Measurements from ENCODE around the gene GPR137B.

The GPR137B gene

DNA sequence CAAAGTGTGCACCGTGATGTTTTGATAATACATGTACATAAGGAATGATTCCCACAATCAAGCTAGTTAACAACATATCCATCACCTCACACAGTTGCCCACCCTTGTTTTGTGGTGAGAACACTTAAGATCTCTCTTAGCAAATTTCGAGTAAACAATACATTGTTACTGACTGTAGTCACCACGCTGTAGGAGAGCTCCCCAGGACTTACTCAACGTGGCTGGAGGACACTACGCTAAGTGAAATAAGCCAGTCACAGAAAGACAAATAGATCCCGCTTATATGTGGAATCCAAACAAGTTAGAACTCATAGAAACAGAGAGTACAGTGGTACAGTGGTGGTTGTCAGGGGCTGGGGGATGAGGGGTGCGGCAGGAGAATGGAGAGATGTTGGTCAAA lies 24.8 kb downstream of the GPR137B start:
- Histone ChIP-seq H3K27me3 (no peaks in the 10 kb centered on the region), H3K4me1 (peaks cover 36% of the 10 kb centered on the region), H3K36me3 (peaks cover 39% of the 10 kb centered on the region), H3K4me2 (no peak overlapping the region), H3K4me3 (no peak overlapping the region), H3K9me3 (peaks cover 53% of the 10 kb centered on the region), H4K20me1 (peaks cover 22% of the 10 kb centered on the region; the same call in 1 of the 2 replicates), H3K9ac (no peak overlapping the region), H3K27ac (no peak overlapping the region)
- TF ChIP-seq Cebpa-rat (IDR thresholded peaks at IDR 0.05): no peak

DNA sequence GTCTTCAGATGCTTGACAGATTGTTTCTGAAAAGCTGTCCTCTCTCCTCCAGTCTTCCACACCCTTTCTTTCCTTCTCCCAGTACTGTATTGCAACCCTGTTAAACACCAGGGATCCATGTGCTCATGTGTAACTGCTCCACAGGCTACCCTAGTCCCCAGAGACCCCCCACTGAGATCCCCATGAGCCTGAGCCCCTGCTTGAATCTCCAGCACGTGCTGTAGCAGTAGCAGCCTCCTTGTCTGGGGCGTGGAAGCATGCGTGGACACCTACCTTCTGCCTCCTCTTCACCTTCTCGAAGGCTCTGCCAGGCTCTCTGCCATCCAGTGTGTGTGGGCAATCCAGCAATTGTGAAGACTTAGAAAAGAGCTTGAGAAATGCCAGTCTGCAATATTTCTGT lies 25.2 kb downstream of the GPR137B start:
- Histone ChIP-seq H3K36me3 (peaks cover 35% of the 10 kb centered on the region), H3K27me3 (no peaks in the 10 kb centered on the region), H3K4me3 (no peak overlapping the region), H3K4me2 (no peak overlapping the region), H3K9ac (no peak overlapping the region), H4K20me1 (peaks cover 22% of the 10 kb centered on the region; the same call in 1 of the 2 replicates), H3K9me3 (peaks cover 49% of the 10 kb centered on the region), H3K4me1 (peaks cover 40% of the 10 kb centered on the region), H3K27ac (no peak overlapping the region)
- TF ChIP-seq Cebpa-rat (IDR thresholded peaks at IDR 0.05): no peak

DNA sequence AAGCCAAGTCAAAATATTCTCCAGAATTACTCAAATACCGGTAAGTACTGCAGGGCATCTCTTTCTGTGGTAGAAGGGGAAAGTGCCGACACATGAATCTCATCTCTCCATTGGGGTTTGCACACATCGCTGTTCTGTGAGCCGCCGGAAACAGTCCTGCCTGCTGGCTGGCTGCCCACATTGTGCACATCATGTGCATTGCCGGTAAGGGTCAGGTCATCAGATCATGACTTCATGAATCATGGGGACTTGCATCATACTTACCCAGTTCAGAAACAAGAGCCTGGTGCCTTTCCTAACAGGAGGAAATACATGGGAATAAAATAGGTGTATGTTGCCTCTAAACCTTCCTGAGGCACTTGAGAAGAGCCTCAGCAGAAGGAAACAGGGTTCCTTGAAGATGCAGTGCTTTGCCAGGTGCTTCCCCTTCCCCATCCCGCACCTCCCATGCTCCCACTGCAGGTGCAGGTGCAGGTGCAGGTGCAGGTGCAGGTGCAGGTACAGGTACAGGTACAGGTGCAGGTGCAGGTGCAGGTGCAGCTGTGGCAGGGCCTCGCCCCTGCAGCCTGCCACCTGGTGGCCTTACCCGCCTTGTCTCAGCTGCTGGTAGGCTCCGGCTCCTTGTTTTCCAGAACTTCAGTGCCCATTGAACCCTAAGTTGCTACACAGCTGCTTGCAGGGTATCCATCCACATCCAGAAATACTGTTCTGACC lies 26.5 kb downstream of the GPR137B start:
- Histone ChIP-seq H4K20me1 (peaks cover 22% of the 10 kb centered on the region; the same call in 1 of the 2 replicates), H3K9me3 (peaks cover 36% of the 10 kb centered on the region), H3K36me3 (peaks cover 33% of the 10 kb centered on the region), H3K4me1 (peaks cover 37% of the 10 kb centered on the region), H3K27ac (no peak overlapping the region), H3K27me3 (no peaks in the 10 kb centered on the region), H3K9ac (no peak overlapping the region), H3K4me3 (no peak overlapping the region), H3K4me2 (no peak overlapping the region)
- no peak for TF ChIP-seq Cebpa-rat (IDR thresholded peaks at IDR 0.05)

DNA sequence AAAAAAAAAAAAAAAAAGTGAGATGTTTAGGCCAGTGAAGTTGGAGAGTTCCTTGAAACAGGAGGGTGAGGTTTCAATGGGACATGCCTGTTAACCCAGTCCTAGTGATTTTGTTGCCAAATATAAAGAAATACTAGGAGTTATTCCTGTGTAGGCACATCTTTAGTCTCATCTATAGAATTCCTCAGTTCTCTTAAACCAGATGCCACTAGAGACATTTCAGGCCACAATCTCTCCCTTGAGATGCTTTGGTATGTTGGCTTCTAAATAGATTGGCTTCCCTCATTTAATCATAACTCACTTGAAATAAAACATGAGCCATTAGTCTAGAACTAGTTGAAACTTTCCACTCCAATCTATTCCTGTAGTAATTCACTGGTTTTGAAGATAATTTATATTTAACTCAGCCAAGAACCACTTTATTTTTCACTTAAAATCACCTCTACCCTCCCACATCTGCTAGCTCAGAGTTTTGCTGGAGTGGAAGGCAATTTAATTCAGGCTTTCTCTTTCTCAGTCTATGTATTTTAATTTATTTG lies 29.8 kb downstream of the GPR137B start:
- Histone ChIP-seq H3K9me3 (peaks cover 8% of the 10 kb centered on the region), H3K9ac (no peak overlapping the region), H3K36me3 (peaks cover 28% of the 10 kb centered on the region), H3K4me2 (peak overlapping the region; percentile 48), H3K4me3 (no peak overlapping the region), H3K4me1 (peaks cover 31% of the 10 kb centered on the region), H3K27ac (no peak overlapping the region), H4K20me1 (peaks cover 16% of the 10 kb centered on the region; the same call in 1 of the 2 replicates), H3K27me3 (no peaks in the 10 kb centered on the region)
- TF ChIP-seq Cebpa-rat (IDR thresholded peaks at IDR 0.05): no peak

DNA sequence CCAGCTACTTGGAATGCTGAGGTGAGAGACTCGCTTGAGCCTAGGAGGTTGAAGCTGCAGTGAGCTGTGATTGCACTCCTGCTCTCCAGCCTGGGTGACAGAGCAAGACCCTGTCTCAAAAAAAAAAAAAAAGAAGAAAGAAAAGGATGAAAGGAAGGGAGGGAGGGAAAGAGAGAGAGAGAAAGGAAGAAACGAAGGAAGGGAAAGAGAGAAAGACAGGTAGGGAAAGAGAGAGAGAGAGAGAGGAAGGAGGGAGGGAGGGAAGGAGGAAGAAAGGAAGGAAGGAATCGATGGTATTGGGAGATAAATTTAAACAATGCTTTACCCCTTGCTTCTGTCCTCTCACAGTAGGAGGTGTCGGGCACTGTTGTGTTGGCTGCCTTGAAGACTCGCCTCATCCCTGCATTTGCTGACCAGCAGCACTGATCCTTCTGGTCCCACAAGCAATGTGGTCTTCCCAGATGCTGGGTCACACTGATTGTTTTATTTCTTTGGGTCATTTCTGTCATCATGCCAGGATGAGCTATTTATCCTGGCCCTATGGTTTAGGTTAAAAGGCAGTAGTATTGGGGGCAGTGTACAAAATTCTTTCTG lies 30.9 kb downstream of the GPR137B start:
- H3K9me3 ChIP-seq: no peaks in the 10 kb centered on the region
- no peak overlapping the region for H3K9ac ChIP-seq
- H3K27ac ChIP-seq: no peak overlapping the region
- 0 out of 2 replicates have a peak overlapping the region, but pooled peaks have one; percentile 48 for H3K4me2 ChIP-seq
- no peak overlapping the region for H3K4me3 ChIP-seq
- H4K20me1 ChIP-seq: peaks cover 10% of the 10 kb centered on the region; the same call in 1 of the 2 replicates
- H3K36me3 ChIP-seq: peaks cover 30% of the 10 kb centered on the region
- peaks cover 31% of the 10 kb centered on the region for H3K4me1 ChIP-seq
- H3K27me3 ChIP-seq: no peaks in the 10 kb centered on the region
- no peak for TF ChIP-seq Cebpa-rat (IDR thresholded peaks at IDR 0.05)

DNA sequence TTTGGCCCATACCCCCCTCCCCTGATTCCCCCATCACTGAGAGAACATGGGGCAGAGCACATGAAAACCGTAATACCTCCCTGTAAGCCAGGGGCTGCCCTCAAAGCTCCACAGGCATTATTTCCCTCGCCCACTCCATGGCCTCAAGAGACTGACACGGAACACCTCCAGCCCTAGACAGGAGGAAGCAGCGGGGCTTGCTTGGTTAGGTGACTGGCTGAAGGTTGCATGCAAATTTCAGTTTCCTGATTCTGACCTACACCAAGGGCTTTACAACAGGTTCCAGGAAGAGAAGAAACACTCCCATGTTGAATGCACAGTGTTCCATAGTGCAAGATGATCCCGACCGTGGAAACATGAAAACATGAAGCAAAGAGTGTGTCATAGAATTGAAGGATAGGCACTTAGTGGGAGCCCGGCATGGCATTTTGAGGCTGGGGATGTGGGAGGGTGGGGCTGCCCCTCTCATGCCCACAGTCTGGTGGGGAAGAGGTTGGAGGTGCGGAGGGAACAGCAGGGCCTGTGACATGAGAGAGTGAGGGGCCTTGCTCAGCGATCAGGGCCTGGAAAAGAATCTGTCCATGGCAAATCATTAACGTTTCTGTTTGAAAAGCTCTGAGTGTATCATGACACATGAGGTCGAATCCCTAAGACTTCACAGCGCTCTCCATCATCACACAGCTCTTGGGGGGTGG lies 33.5 kb downstream of the GPR137B start:
- no peak overlapping the region for H3K27ac ChIP-seq
- TF ChIP-seq Cebpa-rat (IDR thresholded peaks at IDR 0.05): no peak
- no peaks in the 10 kb centered on the region for H3K9me3 ChIP-seq
- H3K9ac ChIP-seq: no peak overlapping the region
- peaks cover 23% of the 10 kb centered on the region for H3K4me1 ChIP-seq
- H3K36me3 ChIP-seq: peaks cover 35% of the 10 kb centered on the region
- no peak overlapping the region for H3K4me2 ChIP-seq
- peaks cover 10% of the 10 kb centered on the region; the same call in 1 of the 2 replicates for H4K20me1 ChIP-seq
- no peaks in the 10 kb centered on the region for H3K27me3 ChIP-seq
- H3K4me3 ChIP-seq: no peak overlapping the region

DNA sequence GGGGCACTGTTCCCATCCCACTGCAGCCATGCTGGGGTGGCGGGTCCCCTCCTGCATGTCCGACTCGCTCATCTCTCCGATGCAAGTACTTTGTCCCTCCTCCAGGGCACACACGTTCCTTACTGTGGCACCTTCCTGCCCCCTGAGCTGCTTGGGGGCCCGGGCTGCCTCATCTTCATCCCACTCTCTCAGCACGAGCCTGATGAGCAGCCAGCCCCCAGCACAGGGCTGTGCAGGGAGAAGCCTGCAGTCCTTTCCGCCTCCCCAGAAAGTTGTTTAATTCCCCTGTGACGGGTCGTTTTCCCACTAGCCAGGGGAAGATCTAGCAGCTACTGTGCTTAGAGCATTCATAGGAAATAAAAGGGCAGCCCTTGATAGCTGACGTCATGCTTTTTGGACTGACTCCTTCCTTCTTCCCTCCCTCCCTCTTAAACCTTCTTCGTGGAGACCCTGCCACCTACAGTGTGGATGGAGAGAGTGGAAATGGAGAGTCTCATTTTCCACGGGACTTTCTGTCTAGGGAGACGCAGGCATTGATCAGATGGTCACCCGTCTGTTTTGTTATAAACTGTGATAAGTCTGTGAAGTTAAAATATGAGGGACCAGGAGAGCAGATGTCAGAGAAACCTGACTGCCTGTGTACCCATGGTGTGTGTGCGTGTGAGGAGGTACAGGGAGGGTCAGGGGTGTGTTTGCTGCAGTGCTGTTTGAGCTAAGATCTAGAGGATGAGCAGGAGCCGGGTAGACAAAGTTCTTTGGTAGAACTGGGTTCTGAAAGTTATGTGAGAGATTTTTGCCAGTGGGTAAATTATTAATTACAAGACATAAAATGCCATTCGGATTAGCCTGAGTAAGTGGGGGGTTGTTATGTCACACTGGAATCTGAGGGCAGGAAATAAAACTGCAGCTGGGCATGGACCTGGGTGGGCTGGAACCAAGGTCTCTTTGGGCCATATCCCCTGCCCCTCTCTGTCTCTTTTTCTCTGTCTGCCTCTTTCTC lies 34.3 kb downstream of the GPR137B start:
- Histone ChIP-seq H3K36me3 (peaks cover 42% of the 10 kb centered on the region), H4K20me1 (peaks cover 3% of the 10 kb centered on the region; the same call in 1 of the 2 replicates)

DNA sequence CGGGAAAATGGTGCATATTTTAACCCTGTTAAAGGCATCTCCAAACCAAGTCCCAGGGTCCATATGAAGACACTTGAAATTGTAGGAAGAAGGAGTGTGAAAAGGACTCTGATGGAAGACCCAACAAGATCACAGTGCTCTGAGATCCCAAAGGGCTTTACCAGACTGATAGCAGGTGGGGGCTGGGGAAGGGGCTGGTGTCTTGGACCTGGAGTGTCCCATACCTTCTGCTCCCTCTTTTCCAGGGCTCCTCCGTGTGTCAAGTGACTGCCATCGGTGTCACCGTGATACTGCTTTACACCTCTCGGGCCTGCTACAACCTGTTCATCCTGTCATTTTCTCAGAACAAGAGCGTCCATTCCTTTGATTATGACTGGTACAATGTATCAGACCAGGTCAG lies 37.3 kb downstream of the GPR137B start:
- no peak for TF ChIP-seq Cebpa-rat (IDR thresholded peaks at IDR 0.05)
- no peak overlapping the region for H3K4me2 ChIP-seq

More for the DNA sequence above, 34.3 kb downstream of the GPR137B start:
- Histone ChIP-seq H3K27me3 (no peaks in the 10 kb centered on the region), H3K9ac (no peak overlapping the region), H3K9me3 (no peaks in the 10 kb centered on the region), H3K27ac (no peak overlapping the region), H3K4me2 (no peak overlapping the region), H3K4me3 (no peak overlapping the region), H3K4me1 (peaks cover 18% of the 10 kb centered on the region)
- TF ChIP-seq Cebpa-rat (IDR thresholded peaks at IDR 0.05): no peak

DNA sequence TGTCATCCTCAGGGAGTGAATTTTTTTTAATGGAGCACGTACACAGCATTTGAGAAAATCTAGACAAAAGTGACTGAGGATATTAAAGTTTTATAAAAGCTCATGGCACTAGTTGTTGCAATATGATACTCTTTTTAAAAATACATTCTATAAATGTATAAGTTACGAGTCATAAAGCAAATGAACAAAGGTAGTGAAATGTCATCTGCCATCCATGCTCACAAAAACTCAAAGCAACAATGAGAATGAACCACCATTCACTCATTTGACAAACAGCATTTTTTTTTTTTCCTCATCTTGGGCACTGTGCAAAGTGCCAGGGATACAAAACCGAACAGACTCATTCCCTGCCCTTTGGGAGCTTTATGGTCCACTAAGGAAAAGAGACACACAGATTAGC lies 38.7 kb downstream of the GPR137B start:
- Histone ChIP-seq H3K27ac (no peak overlapping the region), H3K27me3 (no peaks in the 10 kb centered on the region), H3K36me3 (peaks cover 41% of the 10 kb centered on the region), H3K4me1 (peaks cover 8% of the 10 kb centered on the region), H3K9ac (no peak overlapping the region), H3K4me2 (no peak overlapping the region), H3K9me3 (no peaks in the 10 kb centered on the region), H4K20me1 (no peaks in the 10 kb centered on the region), H3K4me3 (no peak overlapping the region)
- no peak for TF ChIP-seq Cebpa-rat (IDR thresholded peaks at IDR 0.05)

More for the DNA sequence above, 37.3 kb downstream of the GPR137B start:
- Histone ChIP-seq H3K9me3 (no peaks in the 10 kb centered on the region), H3K9ac (no peak overlapping the region), H3K27me3 (no peaks in the 10 kb centered on the region), H3K4me3 (no peak overlapping the region), H3K36me3 (peaks cover 42% of the 10 kb centered on the region), H4K20me1 (no peaks in the 10 kb centered on the region), H3K27ac (no peak overlapping the region), H3K4me1 (no peaks in the 10 kb centered on the region)

All from BLaER1 (cell line).